H9 (cell line): ENCODE measurements around the gene ZC3HAV1. TPM values are rescaled to one million over a fixed set of nuclear protein-coding genes. Genes with fewer than 3 reads are reported as not detected.

ENCODE experiments used
- DNase-seq: peaks from one replicate; pipeline ENCODE4 v3.0.0-alpha.2; 2017
- H2AFZ ChIP-seq: one replicate; pipeline ENCODE4 v1.6.1; 2013; ENCODE audit warnings: mild to moderate bottlenecking, low read length, control low read depth, moderate library complexity
- H2AK5ac ChIP-seq: 2 replicates; pipeline ENCODE4 v1.6.1; 2013; ENCODE audit warnings: low read length, control low read depth, mixed read lengths; ENCODE audit not compliant: insufficient read length
- H2BK120ac ChIP-seq: one replicate; pipeline ENCODE4 v1.6.1; 2013; ENCODE audit warnings: low read depth, mild to moderate bottlenecking, low read length, control low read depth, inconsistent platforms; ENCODE audit not compliant: poor library complexity, severe bottlenecking
- H2BK12ac ChIP-seq: 2 replicates; pipeline ENCODE4 v1.6.1; 2013; ENCODE audit warnings: low read length, control low read depth, mixed read lengths, low read depth; ENCODE audit not compliant: insufficient read length
- H2BK15ac ChIP-seq: 2 replicates; pipeline ENCODE4 v1.6.1; 2013; ENCODE audit warnings: low read depth, low read length, control low read depth
- H2BK20ac ChIP-seq: one replicate; pipeline ENCODE4 v1.6.1; 2013; ENCODE audit warnings: low read depth, mild to moderate bottlenecking, low read length, control low read depth, inconsistent platforms; ENCODE audit not compliant: poor library complexity, severe bottlenecking
- H2BK5ac ChIP-seq: 2 replicates; pipeline ENCODE4 v1.6.1; 2013; ENCODE audit warnings: low read length, control low read depth, mixed read lengths; ENCODE audit not compliant: insufficient read length
- H3K14ac ChIP-seq: 2 replicates; pipeline ENCODE4 v1.6.1; 2013; ENCODE audit warnings: low read length, control low read depth; ENCODE audit not compliant: insufficient read depth
- H3K18ac ChIP-seq: 2 replicates; pipeline ENCODE4 v1.6.1; 2013; ENCODE audit warnings: low read depth, mild to moderate bottlenecking, mixed read lengths, low read length, control low read depth; ENCODE audit not compliant: insufficient read length
- H3K23ac ChIP-seq: 2 replicates; pipeline ENCODE4 v1.6.1; 2013; ENCODE audit warnings: low read length, control low read depth, mixed read lengths, low read depth; ENCODE audit not compliant: insufficient read length
- H3K23me2 ChIP-seq: 2 replicates; pipeline ENCODE4 v1.6.1; 2013; ENCODE audit warnings: low read depth, mild to moderate bottlenecking, mixed read lengths, low read length, control low read depth; ENCODE audit not compliant: insufficient read length, poor library complexity, severe bottlenecking
- H3K27ac ChIP-seq: 2 replicates; pipeline ENCODE4 v1.5.1; 2013; ENCODE audit warnings: low read length, control low read depth, mixed read lengths, low read depth; ENCODE audit not compliant: insufficient read length
- H3K27me3 ChIP-seq: 2 replicates; pipeline ENCODE4 v1.6.1; 2013; ENCODE audit warnings: low read length, control low read depth, inconsistent platforms; ENCODE audit not compliant: insufficient read depth
- H3K4ac ChIP-seq: 2 replicates; pipeline ENCODE4 v1.6.1; 2013; ENCODE audit warnings: low read depth, mild to moderate bottlenecking, control low read depth, inconsistent platforms, low read length, moderate library complexity
- H3K4me1 ChIP-seq: 2 replicates; pipeline ENCODE4 v1.6.1; 2013; ENCODE audit warnings: low read length, control low read depth, inconsistent platforms; ENCODE audit not compliant: insufficient read depth
- H3K4me2 ChIP-seq: 2 replicates; pipeline ENCODE4 v1.6.1; 2013; ENCODE audit warnings: low read length, control low read depth, mixed read lengths; ENCODE audit not compliant: insufficient read length, insufficient read depth
- H3K56ac ChIP-seq: 2 replicates; pipeline ENCODE4 v1.6.1; 2013; ENCODE audit warnings: low read depth, mild to moderate bottlenecking, mixed read lengths, low read length, control low read depth; ENCODE audit not compliant: insufficient read length
- H3K79me1 ChIP-seq: 2 replicates; pipeline ENCODE4 v1.6.1; 2013; ENCODE audit warnings: low read depth, mild to moderate bottlenecking, moderate library complexity, low read length, control low read depth, inconsistent platforms; ENCODE audit not compliant: insufficient read depth, poor library complexity, severe bottlenecking
- H3K79me2 ChIP-seq: 2 replicates; pipeline ENCODE4 v1.6.1; 2013; ENCODE audit warnings: low read length, control low read depth, inconsistent platforms; ENCODE audit not compliant: insufficient read depth
- H3K9ac ChIP-seq: 2 replicates; pipeline ENCODE4 v1.6.1; 2013; ENCODE audit warnings: low read length, control low read depth, mixed read lengths; ENCODE audit not compliant: insufficient read length; ENCODE audit errors: extremely low read depth
- H3K9me3 ChIP-seq: one replicate; pipeline ENCODE4 v1.6.1; 2013; ENCODE audit warnings: low read depth, low read length, inconsistent platforms; ENCODE audit not compliant: control insufficient read depth
- H3T11ph ChIP-seq: one replicate; pipeline ENCODE4 v1.6.1; 2013; ENCODE audit warnings: mild to moderate bottlenecking, low read length, control low read depth, inconsistent platforms
- H4K20me1 ChIP-seq: one replicate; pipeline ENCODE4 v1.6.1; 2013; ENCODE audit not compliant: control insufficient read depth, insufficient read length, insufficient read depth
- H4K5ac ChIP-seq: 2 replicates; pipeline ENCODE4 v1.6.1; 2013; ENCODE audit warnings: low read depth, mild to moderate bottlenecking, mixed read lengths, low read length, control low read depth; ENCODE audit not compliant: insufficient read length
- H4K8ac ChIP-seq: replicated peaks from 2 replicates; pipeline ENCODE4 v1.6.1; 2013; ENCODE audit warnings: low read length, control low read depth, mixed read lengths, low read depth; ENCODE audit not compliant: insufficient read length
- H4K91ac ChIP-seq: 2 replicates; pipeline ENCODE4 v1.6.1; 2013; ENCODE audit warnings: low read depth, mild to moderate bottlenecking, moderate library complexity, mixed read lengths, low read length, control low read depth; ENCODE audit not compliant: insufficient read length
- H3K27ac Mint-ChIP-seq, 3 experiments: 2 replicates in 2 of 3; 3 replicates in 1 of 3; pipeline ENCODE4 v1.8.0; 2020 to 2021; ENCODE audit warnings: mixed read lengths in 3 of 3, mild to moderate bottlenecking in 1 of 3, moderate library complexity in 1 of 3
- H3K27me3 Mint-ChIP-seq: 2 replicates; pipeline ENCODE4 v1.8.0; 2021; ENCODE audit warnings: low read depth, mild to moderate bottlenecking, moderate library complexity, mixed read lengths
- H3K36me3 Mint-ChIP-seq, 3 experiments: 2 replicates in 2 of 3; 3 replicates in 1 of 3; pipeline ENCODE4 v1.8.0; 2020 to 2021; ENCODE audit warnings: low read depth in 3 of 3, mixed read lengths in 3 of 3; ENCODE audit not compliant: insufficient read depth in 1 of 3
- H3K4me1 Mint-ChIP-seq, 2 experiments: 2 replicates each; pipeline ENCODE4 v1.8.0; 2020; ENCODE audit warnings: mixed read lengths in 2 of 2
- H3K4me3 Mint-ChIP-seq, 2 experiments: 2 replicates in 1 of 2; 3 replicates in 1 of 2; pipeline ENCODE4 v1.8.0; 2020 to 2021; ENCODE audit warnings: mild to moderate bottlenecking in 2 of 2, mixed read lengths in 2 of 2, moderate library complexity in 1 of 2
- H3K9me3 Mint-ChIP-seq, 2 experiments: 2 replicates in 1 of 2; 3 replicates in 1 of 2; pipeline ENCODE4 v1.8.0; 2020; ENCODE audit warnings: mild to moderate bottlenecking in 2 of 2, mixed read lengths in 2 of 2, moderate library complexity in 1 of 2
- total RNA-seq: library from RNA; stranded (reverse); gene quantifications from 2 replicates; pipeline ENCODE4 v1.2.1, GENCODE V29; 2021
- TF ChIP-seq, protein P1 (sequence below): fragments of 200-600 bp; sonication (generic); conservative IDR thresholded peaks from 3 replicates; pipeline ENCODE4 v1.8.0; 2021; ENCODE audit warnings: antibody characterized with exemption, mild to moderate bottlenecking

ZC3HAV1 gene
- total RNA-seq, 1 experiment from 2014 or later, result 32.8 TPM

DNA sequence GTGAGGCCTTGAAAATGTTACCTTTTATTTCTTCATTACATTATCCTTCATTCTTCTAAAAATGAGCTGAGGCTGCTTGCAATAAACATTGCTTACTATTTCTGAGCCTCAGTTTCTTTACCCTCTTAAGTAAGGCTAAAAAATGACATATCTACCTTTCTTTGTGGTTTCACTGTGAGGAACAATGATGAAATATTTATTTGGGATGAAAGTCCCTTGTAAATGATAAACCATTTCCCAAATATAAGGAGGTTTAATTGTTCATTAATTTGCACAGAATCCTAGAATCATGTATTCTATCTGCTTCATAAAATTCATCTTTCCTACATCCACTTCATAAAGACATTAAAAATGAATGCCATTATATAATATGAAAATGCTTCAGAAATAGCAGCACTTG lies 27.9 kb downstream of the ZC3HAV1 start:
- Histone ChIP-seq H2AFZ (no peak overlapping the region), H3K23me2 (no peaks in the 10 kb centered on the region), H3T11ph (no peak overlapping the region), H2BK12ac (no peak overlapping the region), H3K9me3 (no peaks in the 10 kb centered on the region), H3K14ac (no peak overlapping the region), H4K20me1 (no peaks in the 10 kb centered on the region), H2BK120ac (no peak overlapping the region), H3K56ac (no peak overlapping the region), H2BK20ac (no peak overlapping the region), H4K8ac (no peak overlapping the region), H2BK15ac (no peak overlapping the region), H3K4me2 (no peak overlapping the region), H3K18ac (no peak overlapping the region), H3K27ac (no peak overlapping the region), H3K79me2 (no peaks in the 10 kb centered on the region), H3K4me1 (no peaks in the 10 kb centered on the region), H3K79me1 (no peaks in the 10 kb centered on the region), H2AK5ac (no peak overlapping the region), H4K5ac (no peak overlapping the region), H3K23ac (no peak overlapping the region), H2BK5ac (no peak overlapping the region), H3K4ac (no peak overlapping the region), H3K27me3 (no peaks in the 10 kb centered on the region), H4K91ac (no peak overlapping the region), H3K9ac (no peak overlapping the region)
- no peak overlapping the region for H3K4me3 Mint-ChIP-seq
- no peak for DNase-seq
- H3K9me3 Mint-ChIP-seq, result no peaks in the 10 kb centered on the region
- H3K27ac Mint-ChIP-seq, result no peak overlapping the region
- H3K4me1 Mint-ChIP-seq, result no peaks in the 10 kb centered on the region
- TF ChIP-seq, protein P1, sequence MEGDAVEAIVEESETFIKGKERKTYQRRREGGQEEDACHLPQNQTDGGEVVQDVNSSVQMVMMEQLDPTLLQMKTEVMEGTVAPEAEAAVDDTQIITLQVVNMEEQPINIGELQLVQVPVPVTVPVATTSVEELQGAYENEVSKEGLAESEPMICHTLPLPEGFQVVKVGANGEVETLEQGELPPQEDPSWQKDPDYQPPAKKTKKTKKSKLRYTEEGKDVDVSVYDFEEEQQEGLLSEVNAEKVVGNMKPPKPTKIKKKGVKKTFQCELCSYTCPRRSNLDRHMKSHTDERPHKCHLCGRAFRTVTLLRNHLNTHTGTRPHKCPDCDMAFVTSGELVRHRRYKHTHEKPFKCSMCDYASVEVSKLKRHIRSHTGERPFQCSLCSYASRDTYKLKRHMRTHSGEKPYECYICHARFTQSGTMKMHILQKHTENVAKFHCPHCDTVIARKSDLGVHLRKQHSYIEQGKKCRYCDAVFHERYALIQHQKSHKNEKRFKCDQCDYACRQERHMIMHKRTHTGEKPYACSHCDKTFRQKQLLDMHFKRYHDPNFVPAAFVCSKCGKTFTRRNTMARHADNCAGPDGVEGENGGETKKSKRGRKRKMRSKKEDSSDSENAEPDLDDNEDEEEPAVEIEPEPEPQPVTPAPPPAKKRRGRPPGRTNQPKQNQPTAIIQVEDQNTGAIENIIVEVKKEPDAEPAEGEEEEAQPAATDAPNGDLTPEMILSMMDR, result no peak
- no peaks in the 10 kb centered on the region for H3K27me3 Mint-ChIP-seq
- H3K36me3 Mint-ChIP-seq, result peaks cover 24 to 81% (median 38%) of the 10 kb centered on the region in 3 experiments
